COLO668 (cell line): ENCODE results near the gene NADSYN1.

Experiments
- DNase-seq: peaks from one replicate; lab custom pipeline; 2025; ENCODE audit not compliant: unreplicated experiment; lab: John Stamatoyannopoulos, UW

The NADSYN1 gene

DNA sequence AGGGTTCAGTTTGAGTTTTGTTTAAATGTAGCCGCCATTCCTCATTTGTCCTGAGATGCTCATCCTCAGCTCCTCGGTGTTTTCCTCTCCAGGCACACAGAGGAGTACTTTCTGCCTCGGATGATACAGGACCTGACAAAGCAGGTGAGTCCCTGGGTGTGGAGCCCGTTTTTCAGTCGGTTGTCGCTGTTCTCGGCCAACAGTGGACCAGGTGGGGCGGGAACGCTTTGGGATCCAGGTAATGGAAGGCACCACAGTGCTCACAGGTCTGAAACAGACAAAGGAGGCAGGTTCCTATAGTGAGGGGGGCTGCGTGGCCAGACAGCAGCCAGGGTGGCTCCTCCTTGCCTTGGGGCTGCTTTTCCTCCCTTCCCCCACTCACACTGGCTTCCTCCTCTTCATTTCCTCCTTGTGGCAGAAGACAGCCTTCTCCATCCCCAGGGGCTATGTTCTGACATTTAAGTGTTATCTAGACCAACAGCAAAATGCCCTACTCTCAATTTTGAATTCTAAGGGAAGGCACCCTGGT, 19.4 kb downstream of the NADSYN1 start:
- no peak for DNase-seq

DNA sequence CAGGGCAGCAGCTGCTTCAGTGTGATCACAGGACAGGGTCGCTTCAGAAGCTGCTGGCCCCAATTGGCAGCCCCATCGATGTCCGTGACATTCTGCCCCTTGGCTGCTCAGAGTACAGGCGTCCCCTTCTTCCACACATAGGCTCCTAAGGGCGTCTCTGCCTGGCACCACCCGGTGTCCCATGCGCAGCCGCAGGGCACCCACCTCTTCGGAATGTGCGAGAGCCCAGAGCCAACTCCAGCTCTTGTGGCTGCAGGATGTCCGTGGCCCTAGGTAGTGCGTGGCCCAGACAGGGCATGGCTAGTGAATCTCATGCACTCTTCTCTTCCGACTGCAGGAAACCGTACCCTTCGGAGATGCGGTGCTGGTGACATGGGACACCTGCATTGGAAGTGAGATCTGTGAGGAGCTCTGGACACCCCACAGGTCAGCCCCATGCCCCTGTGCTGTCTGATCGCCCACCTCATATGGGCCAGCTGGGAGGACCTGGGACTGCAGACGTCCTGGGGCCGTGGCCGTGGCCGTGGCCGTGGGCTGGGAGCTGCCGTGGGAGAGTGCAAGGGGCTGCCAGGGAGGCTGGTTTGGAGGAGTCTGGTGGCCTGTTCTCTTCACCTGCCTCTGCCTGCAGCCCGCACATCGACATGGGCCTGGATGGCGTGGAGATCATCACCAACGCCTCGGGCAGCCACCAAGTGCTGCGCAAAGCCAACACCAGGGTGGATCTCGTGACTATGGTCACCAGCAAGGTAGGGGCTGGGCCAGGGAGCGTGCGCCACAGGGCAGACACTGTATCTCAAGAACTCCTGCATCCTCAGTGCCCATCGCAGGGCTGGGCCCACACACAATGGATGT, 20.2 kb downstream of the NADSYN1 start:
- no peak for DNase-seq

DNA sequence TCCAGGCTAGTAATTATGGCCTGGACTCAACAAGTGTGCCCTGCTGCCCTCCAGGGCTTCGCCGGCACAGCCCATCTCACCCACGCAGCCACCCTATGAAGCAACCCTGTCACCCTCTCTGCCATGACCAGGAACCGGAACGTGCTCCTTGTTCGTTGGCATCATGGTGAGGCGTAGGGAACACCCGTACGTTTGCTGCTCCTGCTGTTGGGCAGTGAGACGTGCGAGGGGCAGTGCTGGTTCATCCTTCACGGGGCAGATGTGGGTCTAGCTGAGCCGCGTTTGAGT, 20.7 kb downstream of the NADSYN1 start:
- DNase-seq: no peak

DNA sequence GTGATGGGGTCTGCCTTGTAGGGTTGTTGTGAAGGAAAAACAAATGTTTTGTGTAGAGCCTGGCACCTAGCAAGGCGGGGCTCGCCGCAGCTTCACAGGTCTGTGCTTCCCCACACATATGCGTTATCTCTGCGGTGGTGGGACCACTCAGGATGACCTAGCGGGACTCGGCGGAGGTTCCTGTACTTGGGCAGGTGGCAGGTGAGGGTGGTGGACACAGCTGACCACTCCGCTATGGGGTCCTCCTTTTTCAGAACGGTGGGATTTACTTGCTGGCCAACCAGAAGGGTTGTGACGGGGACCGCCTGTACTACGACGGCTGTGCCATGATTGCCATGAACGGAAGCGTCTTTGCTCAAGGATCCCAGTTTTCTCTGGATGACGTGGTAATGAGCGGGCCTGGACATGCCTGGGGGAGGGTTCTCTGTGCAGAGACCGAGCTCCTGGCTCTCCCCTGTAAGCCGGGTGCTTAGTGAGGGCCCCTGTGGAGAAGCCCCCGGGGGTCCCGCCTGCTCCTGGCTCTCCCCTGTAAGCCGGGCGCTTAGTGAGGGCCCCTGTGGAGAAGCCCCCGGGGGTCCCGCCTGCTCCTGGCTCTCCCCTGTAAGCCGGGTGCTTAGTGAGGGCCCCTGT, 21.3 kb downstream of the NADSYN1 start:
- DNase-seq: no peak

DNA sequence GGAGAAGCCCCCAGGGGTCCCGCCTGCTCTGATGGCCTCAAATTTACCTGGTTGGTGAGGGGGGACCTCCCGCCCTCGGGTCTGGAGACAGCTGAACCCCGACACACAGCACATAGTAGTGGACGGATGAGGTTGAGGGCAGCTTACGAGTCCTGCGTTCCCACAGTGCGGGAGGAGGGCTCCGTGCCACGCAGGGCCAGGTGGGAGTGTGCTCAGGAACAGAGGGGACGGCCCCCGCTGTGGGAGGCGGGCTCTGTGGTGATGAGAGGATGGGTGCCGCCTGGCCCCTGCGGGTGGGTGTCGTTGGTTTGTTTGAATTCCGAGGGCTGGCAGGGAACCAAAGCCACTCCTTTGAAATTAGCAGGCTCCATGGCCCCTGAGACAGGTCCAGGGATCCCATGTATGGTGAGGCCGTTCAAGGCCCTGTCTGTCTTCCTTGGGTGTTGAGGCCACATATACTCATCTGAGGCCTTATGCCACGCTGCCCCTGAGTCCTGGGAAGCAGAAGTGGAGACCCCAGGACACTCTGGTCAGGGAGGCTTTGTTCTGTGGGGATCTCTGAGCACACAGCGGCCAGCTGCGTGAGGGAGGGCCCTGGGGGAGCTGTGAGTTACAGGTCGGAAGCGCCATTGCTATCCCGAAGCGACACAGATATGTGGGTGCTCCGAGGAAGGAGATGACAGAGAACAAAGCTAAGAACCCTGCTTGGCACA, 21.9 kb downstream of the NADSYN1 start:
- no peak for DNase-seq

DNA sequence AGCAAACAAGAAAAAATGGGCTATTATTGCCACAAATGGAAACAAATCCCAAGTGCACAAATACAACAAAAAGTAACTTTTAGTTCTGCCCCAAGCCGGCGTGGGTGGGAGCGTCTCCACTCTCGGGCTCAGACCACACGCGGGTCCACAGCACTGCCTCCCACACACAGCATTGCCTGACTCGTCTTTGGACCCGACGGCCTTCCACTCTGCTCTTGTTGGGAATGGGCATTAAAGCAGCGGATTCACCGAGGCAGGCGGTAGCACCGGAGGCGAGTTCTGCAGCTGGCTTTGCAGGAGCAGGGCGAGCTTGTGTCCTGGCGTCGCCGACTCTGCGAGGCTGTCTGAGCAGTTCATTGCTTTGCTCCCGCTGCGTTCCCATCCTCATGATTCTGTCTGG, 23.0 kb downstream of the NADSYN1 start:
- DNase-seq: no peak

DNA sequence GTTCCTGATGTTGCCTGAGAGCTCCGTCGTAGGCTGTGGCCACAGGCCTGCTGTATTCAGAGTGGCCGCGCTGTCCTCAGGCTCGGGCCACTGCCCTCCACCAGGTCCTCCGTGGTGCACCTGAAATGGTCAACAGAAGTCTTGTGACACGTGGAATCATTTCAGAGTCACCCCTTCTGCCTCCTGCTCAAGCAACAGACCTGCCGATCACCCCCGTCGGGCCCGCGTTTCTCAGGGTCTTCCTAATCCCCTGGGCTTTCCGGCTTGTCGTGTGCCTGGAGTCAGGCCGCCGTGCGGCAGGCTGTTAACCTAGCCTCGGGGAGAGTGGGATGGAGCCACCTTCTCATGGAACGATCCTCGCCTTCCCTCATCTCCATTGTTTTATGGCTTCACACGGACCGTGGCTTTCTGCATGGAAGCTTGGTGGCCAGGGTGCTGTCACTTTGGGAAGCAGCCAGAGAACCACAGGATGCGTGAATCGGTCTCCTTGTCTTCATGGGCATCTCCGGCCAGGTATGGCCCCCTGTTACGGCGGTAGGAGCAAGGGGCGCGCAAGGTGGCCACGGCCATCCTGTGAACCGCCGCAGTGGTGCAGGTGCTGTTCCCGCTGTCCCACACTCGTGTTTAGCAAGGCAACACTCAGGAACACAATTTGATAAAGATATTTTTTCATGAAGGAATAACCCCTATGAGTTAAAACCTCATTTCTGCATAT, 24.1 kb downstream of the NADSYN1 start:
- DNase-seq: no peak

DNA sequence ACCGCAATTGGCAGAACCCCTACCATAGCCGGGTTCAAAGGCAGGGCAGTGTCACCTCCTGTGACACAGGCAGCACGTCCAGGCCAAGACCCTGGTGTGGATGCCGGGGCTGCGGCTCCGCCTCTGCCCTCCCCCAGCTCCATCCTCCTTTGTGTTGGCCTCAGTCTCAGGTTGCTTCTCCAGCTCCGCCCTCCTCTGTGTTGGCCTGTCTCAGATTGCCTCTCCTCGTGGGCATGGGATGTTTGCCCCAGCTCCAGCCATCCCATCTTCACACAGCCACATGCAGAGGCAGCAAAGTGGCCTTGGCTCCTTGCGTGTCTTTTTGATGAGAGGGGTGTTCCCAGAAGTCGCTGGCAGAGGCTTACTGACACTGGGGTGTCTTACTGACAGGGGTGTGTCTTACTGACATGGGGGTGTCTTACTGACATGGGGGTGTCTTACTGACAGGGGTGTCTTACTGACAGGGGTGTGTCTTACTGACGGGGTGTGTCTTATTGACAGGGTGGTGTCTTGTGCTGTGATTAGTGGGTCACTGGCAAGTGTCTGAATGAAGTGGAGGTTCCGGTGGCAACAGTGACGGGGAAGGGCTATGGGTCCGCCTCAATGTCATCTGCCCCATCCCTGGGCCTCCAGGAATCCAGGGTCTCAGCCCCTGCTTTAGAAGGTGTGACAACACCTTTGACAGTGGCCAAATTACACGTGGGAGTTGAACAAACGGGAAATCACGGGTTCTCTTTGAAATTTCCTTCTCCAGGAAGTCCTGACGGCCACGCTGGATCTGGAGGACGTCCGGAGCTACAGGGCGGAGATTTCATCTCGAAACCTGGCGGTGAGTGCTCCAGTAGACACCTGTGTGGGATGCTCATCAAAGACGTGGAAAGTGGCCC, 24.9 kb downstream of the NADSYN1 start:
- DNase-seq: no peak

DNA sequence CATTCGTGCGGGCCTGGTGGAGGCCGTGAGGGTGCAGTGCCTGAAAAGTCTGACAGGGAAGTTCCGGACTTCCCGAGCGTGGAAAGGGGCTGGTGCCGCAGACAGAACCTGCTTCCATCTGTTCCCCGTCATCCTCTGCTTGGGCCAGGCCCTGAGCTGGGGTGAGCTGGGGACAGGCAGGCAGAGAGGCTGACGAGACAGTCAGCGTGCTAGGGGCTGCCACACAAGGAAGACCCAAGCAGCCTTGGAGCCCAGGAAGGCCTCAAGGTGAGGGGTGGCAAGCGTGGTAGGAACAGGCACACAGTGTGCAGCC, 25.5 kb downstream of the NADSYN1 start:
- DNase-seq: no peak

DNA sequence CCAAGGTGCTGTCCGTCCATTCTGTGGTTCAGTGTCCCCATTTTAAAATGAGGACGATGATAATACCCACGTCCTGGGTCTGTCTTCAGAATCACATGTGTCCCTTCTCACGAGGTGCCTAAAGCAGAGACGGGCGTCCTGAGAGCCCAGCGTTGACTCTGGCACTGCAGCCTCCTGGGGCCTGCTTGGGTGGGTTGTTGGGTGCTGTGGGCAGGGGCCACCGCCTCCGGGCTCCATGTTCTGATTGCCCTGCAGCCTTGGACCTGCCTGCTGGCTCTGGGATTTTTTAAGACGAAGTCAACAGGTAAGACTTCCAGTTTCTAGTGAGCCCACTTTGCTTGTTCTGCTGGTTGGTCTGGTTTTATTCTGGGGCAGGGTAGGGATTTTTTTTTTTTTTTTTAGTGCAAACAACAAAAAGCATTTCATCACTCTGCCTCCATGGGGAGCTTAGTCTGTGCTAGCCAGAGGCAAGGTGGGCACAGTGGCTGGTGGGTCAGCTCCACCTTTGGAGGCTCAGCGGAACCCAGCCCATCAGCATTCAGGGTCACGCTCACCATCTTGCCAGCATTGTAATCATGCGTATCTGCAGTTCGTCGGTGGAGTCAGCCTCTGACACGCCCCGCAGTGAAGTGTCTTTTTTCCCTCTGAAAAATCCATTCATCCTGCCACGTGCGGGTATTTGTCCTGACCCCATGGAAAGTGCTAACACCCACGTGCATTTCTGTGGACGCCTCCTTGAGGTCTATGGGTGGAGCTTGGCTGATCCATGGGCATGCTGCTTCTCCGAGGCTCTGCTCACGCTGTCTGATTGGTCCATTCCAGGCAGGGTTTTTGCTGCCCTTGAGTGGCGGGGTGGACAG, 28.3 kb downstream of the NADSYN1 start:
- no peak for DNase-seq

DNA sequence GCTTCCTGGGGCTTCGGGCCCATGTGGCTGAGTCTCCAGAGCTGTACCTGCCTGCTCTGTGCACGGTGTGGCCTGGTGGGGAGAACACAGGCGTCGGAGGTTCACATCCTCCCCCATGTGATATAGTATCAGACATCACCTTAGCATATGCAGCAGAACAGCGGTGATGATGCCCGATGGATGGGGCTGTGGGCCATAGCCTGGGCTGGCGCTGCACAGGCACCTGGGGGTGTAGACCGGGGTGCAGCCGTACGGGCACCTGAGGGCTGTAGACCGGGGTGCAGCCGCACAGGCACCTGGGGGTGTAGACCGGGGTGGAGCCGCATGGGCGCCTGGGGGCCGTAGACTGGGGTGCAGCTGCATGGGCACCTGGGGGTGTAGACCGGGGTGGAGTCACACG, 29.2 kb downstream of the NADSYN1 start:
- no peak for DNase-seq

DNA sequence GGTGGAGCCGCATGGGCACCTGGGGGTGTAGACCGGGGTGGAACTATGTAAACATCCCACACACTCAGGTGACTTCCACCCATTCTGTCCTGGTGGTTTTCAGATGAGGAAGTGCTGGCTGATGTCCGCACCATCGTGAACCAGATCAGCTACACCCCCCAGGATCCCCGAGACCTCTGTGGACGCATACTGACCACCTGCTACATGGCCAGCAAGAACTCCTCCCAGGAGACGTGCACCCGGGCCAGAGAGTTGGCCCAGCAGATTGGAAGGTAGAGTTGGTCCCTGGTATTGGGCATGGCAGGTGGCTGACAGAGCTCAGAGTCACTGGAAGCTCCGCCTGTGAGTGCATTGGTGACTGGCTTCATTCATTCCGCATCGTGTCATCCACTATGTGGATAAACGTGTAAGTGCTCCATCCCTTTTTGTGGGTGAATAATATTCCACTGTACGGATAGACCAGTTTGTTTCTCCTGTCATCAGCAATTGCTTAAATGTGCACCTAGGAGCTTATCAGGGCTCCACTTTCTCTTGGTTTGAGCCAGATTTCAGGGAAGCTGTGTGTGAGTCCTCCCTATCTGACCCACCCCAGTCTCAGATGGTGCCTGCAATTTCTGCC, 29.9 kb downstream of the NADSYN1 start:
- no peak for DNase-seq

DNA sequence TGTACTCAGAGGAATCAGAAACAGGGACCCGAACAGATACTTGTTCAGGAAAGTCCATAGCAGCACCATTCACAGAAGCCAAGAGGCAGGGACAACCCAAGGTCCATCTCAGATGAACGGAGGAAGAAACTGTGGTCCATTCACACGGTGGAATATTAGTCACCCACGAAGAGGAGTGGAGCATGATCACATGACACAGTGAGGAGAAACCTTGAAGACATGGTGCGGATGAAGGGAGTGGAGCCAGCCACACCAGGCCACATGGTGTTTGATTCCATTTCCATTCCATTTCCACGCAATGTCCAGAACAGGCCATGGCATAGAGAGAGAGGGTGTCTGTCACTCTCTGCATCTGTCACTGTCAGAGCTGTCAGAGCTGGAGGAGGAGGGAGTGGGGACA, 30.7 kb downstream of the NADSYN1 start:
- DNase-seq: no peak

DNA sequence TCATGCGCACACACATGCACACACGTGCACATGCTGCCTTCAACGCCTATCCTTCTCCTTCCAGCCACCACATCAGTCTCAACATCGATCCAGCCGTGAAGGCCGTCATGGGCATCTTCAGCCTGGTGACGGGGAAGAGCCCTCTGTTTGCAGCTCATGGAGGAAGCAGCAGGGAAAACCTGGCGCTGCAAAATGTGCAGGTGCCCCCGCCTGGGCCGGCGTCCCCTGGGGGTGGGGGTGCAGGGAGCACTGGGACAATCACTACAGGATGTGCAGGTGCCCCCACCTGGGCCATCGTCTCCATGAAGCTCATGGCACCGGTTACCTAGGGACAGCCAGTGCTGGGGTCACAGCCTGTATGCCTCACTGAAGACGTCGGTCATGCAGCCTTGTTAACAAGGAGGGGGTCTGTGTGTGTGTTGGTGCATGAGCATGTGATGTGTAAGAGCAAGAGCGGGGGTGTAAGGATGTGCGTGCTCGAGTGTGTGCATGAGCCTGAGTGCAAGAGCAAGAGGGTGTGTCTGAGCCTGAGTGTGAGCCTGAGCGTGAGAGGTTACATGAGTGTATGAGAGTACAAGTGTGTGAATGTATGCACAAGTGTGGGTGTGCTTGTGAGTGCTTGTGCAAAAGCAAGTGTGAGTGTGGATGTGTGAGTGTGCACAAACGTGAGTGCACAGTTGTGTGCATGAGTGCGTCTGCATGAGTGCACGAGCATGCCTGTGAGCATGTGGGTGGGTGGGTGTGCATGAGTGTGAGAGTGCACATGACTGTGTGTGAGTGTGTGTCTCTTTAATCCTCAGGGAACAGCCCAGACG, 31.5 kb downstream of the NADSYN1 start:
- DNase-seq: no peak

DNA sequence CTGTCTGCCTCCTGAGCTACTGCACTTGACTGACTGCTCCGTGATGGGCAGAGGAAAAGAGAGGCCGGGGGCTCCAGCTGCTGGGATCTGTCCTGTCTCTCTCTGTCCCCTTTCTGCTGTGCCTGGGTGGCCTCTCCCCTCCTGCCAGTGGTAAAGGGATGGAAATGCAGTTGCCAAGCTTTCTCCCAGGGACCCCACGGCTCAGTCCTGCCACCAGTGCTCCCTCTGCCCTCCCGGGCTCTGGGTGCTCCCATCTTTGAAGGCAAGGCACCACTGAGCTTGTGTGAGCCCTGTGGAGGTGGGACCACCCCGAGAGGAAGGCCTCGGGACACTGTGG, 32.0 kb downstream of the NADSYN1 start:
- no peak for DNase-seq

DNA sequence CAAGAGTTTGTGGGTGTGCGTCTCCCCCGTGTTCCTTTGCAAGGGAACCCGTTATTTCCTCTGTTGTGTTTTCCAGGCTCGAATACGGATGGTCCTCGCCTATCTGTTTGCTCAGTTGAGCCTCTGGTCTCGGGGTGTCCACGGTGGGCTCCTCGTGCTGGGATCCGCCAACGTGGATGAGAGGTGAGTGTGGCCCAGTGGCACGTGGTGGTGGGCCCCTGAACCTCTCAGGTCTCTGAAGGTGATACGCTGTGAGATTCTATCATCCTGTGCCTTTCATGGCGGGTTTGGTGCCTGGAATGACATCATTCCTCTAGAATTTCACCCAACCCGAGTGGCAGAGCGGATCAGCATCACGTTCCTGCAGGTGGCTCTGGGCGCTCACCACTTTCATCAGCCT, 32.5 kb downstream of the NADSYN1 start:
- no peak for DNase-seq

DNA sequence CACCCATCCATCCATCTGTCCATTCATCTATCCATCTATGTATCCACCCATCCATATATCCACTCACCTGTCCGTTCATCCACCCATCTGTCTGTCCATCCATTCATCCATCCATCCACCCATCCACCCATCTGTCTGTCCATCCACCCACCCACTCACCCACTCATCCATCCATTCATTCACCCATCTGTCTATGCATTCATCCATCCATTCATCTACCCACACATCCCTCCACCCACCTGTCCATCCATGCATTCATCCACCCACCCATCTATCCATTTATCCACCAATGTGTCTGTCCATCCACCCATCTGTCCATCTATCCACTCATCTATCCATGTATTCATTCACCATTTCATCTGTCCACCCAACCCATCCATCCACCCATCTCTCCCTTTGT, 33.3 kb downstream of the NADSYN1 start:
- DNase-seq: no peak

DNA sequence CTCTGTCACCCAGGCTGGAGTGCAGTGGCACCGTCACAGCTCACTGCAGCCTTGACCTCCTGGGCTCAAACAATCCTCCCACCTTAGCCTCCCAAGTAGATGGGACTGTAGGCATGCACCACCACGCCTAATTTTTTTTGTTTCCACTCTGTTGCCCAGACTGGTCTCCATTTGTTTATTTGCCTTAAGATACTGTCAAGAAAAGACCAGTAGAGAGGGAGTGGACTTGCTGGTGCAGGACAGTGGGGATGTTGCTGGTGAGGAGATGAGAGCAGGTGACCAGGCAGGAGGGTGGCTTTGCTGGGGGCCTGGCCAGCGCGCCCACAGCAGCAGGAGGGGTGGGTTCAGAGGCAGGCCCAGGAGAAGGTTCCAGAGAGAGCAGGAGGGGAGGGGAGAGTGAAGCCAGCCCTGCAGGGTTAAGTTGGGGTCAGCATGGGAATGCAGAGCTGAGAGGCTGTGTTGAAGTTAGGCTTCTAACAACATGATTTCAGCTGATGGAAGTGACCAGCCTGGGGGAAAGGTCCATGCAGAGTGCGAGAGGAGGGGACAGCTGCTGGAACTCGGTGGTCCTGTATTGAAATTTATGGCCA, 35.8 kb downstream of the NADSYN1 start:
- no peak for DNase-seq
